Measurements from ENCODE around the gene EGF.

- TF ChIP-seq CTCF (conservative IDR thresholded peaks at IDR 0.05; ENCODE audit: low read depth, low read length) (no peak), EZH2 (IDR thresholded peaks at IDR 0.05; ENCODE audit: borderline replicate concordance, low read depth, low read length, poor library complexity, severe bottlenecking) (no peak)
Observed at GRCh38 chr4:109969919-109970318, 57.2 kb downstream of the EGF start.

Measured in A673 (cell line).